GM12878 (cell line): Measurements from ENCODE around the gene TLE2. TPM values are rescaled to one million over a fixed set of nuclear protein-coding genes. Genes with fewer than 3 reads are reported as not detected.

Experiments used
- ATAC-seq: fragments of 200-7000 bp; cut with Tn5 transposase; 3 replicates; pipeline ENCODE4 v1.9.1; 2020; ENCODE audit warnings: mild to moderate bottlenecking, moderate library complexity
- BruUV-seq: library from RNA; stranded (reverse); fragments of 400-500 nt; replicated peaks from 2 replicates; lab custom pipeline; 2021; lab: Mats Ljungman, UMichigan
- CTCF ChIA-PET: fragments of 300-600 bp; sonication (Branson Sonifier 250); formaldehyde crosslinking; extraction: SDS; loops from one replicate; lab custom pipeline; 2021; ENCODE audit warnings: inconsistent platforms; lab: Yijun Ruan, JAX
- POLR2A ChIA-PET: fragments of 350-600 bp; formaldehyde crosslinking; extraction: SDS; loops from one replicate; lab custom pipeline; 2021; ENCODE audit warnings: inconsistent platforms; lab: Charles Lee
- RAD21 ChIA-PET: fragments of 300-600 bp; sonication (Branson Sonifier 250); formaldehyde crosslinking; loops from one replicate; lab custom pipeline; 2023; ENCODE audit warnings: antibody characterized with exemption; ENCODE audit not compliant: unreplicated experiment; lab: Charles Lee
- SMC1A ChIA-PET: fragments of 300-600 bp; sonication (Branson Sonifier 250); formaldehyde crosslinking; loops from one replicate; lab custom pipeline; 2023; ENCODE audit not compliant: unreplicated experiment, uncharacterized antibody; lab: Charles Lee
- DNase-seq: peaks from one replicate; pipeline ENCODE4 v3.0.0-alpha.2; 2011; ENCODE audit warnings: low read depth, low spot score
- FAIRE-seq: peaks from 3 replicates; lab custom pipeline; 2011; peaks lifted over from hg19 to GRCh38; lab: Jason Lieb, UNC
- H2AFZ ChIP-seq: 2 replicates; pipeline ENCODE4 v1.6.0; 2011; ENCODE audit warnings: low read depth, low read length, control low read depth; ENCODE audit not compliant: control insufficient read depth
- H3K27ac ChIP-seq: 2 replicates; pipeline ENCODE4 v1.5.1; 2011; ENCODE audit warnings: control low read depth; ENCODE audit not compliant: control insufficient read depth, insufficient read depth
- H3K27me3 ChIP-seq, 2 experiments: replicated peaks in 1 of 2; 2 replicates each; pipeline versions ENCODE4 v1.6.0 to v1.6.1; 2011; ENCODE audit warnings: low read length in 1 of 2; ENCODE audit not compliant: control insufficient read depth in 2 of 2, insufficient read depth in 2 of 2
- H3K36me3 ChIP-seq, 2 experiments: 2 replicates each; pipeline ENCODE4 v1.5.1; 2011; ENCODE audit warnings: low read length in 1 of 2; ENCODE audit not compliant: control insufficient read depth in 2 of 2, insufficient read depth in 2 of 2
- H3K4me1 ChIP-seq: 2 replicates; pipeline ENCODE4 v1.6.1; 2011; ENCODE audit warnings: mild to moderate bottlenecking, low read length, moderate library complexity, mixed read lengths; ENCODE audit not compliant: control insufficient read depth, insufficient read depth
- H3K4me2 ChIP-seq: 2 replicates; pipeline ENCODE4 v1.6.0; 2011; ENCODE audit warnings: control low read depth; ENCODE audit not compliant: control insufficient read depth, insufficient read depth
- H3K4me3 ChIP-seq: fragments of 200-600 bp; sonication (generic); 2 replicates; pipeline ENCODE4 v1.5.1; 2016
- H3K79me2 ChIP-seq: 2 replicates; pipeline ENCODE4 v1.6.0; 2011; ENCODE audit warnings: low read length; ENCODE audit not compliant: control insufficient read depth, insufficient read depth
- H3K9ac ChIP-seq: 2 replicates; pipeline ENCODE4 v1.8.0; 2011; ENCODE audit warnings: low read length, control low read depth, mixed read lengths; ENCODE audit not compliant: control insufficient read depth, insufficient read depth
- H3K9me3 ChIP-seq: replicated peaks from 3 replicates; pipeline ENCODE4 v1.5.1; 2011; ENCODE audit warnings: mild to moderate bottlenecking, low read length; ENCODE audit not compliant: control insufficient read depth, insufficient read depth
- H4K20me1 ChIP-seq: 2 replicates; pipeline ENCODE4 v1.6.0; 2011; ENCODE audit not compliant: control insufficient read depth, insufficient read depth
- BRCA1 ChIP-seq: IDR thresholded peaks from 2 replicates; pipeline ENCODE4 v1.6.1; 2011; ENCODE audit warnings: low read depth, low read length, improper control_type of control experiment
- EGR1 ChIP-seq, 2 experiments: IDR thresholded peaks; 1 replicate in 1 of 2; 2 replicates in 1 of 2; pipeline ENCODE4 v1.6.1; 2011 to 2012; ENCODE audit warnings: low read depth in 2 of 2, low read length in 2 of 2, borderline replicate concordance in 1 of 2, mild to moderate bottlenecking in 1 of 2, moderate library complexity in 1 of 2
- FOXM1 ChIP-seq: IDR thresholded peaks from 2 replicates; pipeline ENCODE4 v1.6.1; 2012; ENCODE audit warnings: low read depth, mild to moderate bottlenecking, inconsistent platforms, low read length, moderate library complexity
- GATAD2B ChIP-seq: fragments of 450-650 bp; conservative IDR thresholded peaks from 2 replicates; pipeline ENCODE4 v1.6.1; 2017; ENCODE audit warnings: low read depth, mild to moderate bottlenecking, moderate library complexity
- IKZF1 ChIP-seq: fragments of 450-650 bp; conservative IDR thresholded peaks from 2 replicates; pipeline ENCODE4 v1.6.1; 2017; ENCODE audit warnings: antibody characterized with exemption, mild to moderate bottlenecking
- KLF5 ChIP-seq: fragments of 450-650 bp; IDR thresholded peaks from 2 replicates; pipeline ENCODE4 v1.6.1; 2014; ENCODE audit warnings: mild to moderate bottlenecking; ENCODE audit not compliant: partially characterized antibody
- MEF2B ChIP-seq: fragments of 450-650 bp; IDR thresholded peaks from 2 replicates; pipeline ENCODE4 v1.6.1; 2018; ENCODE audit warnings: mild to moderate bottlenecking, moderate library complexity; ENCODE audit not compliant: partially characterized antibody, poor library complexity, severe bottlenecking
- NFIC ChIP-seq: IDR thresholded peaks from 2 replicates; pipeline ENCODE4 v1.6.1; 2012; ENCODE audit warnings: low read depth, mild to moderate bottlenecking, inconsistent platforms, low read length, moderate library complexity
- NR2C1 ChIP-seq: fragments of 450-650 bp; IDR thresholded peaks from 2 replicates; pipeline ENCODE4 v1.6.1; 2017; ENCODE audit warnings: antibody characterized with exemption, mild to moderate bottlenecking, moderate library complexity
- NR2C2 ChIP-seq: IDR thresholded peaks from 2 replicates; pipeline ENCODE4 v1.6.1; 2011; ENCODE audit warnings: borderline replicate concordance, low read depth; ENCODE audit not compliant: control insufficient read depth, insufficient read length
- POU2F2 ChIP-seq: IDR thresholded peaks from 3 replicates; pipeline ENCODE4 v1.6.1; 2011; ENCODE audit warnings: low read depth, mild to moderate bottlenecking, low read length, borderline replicate concordance
- SIN3A ChIP-seq: IDR thresholded peaks from 2 replicates; pipeline ENCODE4 v1.6.1; 2012; ENCODE audit warnings: low read depth, low read length, improper control_type of control experiment
- SUPT20H ChIP-seq: IDR thresholded peaks from 2 replicates; pipeline ENCODE4 v1.6.1; 2011; ENCODE audit warnings: low read depth, mild to moderate bottlenecking, low read length, moderate library complexity, borderline replicate concordance; ENCODE audit not compliant: control insufficient read depth
- TARDBP ChIP-seq: IDR thresholded peaks from 2 replicates; pipeline ENCODE4 v1.6.1; 2016; ENCODE audit warnings: borderline replicate concordance
- ZBTB40 ChIP-seq: fragments of 450-650 bp; IDR thresholded peaks from 2 replicates; pipeline ENCODE4 v1.6.1; 2016; ENCODE audit warnings: mild to moderate bottlenecking, moderate library complexity, borderline replicate concordance
- ZSCAN29 ChIP-seq: fragments of 450-650 bp; IDR thresholded peaks from 2 replicates; pipeline ENCODE4 v1.6.1; 2017; ENCODE audit warnings: mild to moderate bottlenecking, moderate library complexity
- WGBS: methylation state at CpG from one replicate; pipeline ENCODE4 v1.1.6; 2016; ENCODE audit warnings: low lambda C conversion rate; ENCODE audit not compliant: insufficient replicate concordance, insufficient coverage; ENCODE audit errors: missing lambda C conversion rate; 5-methylcytosine and 5-hydroxymethylcytosine counted together
- in situ Hi-C: fragments of 300-500 bp; cut with MboI; formaldehyde crosslinking; loops from 9 replicates; pipeline ENCODE4 v1.14.3; 2018; ENCODE audit warnings: mixed read lengths
- intact Hi-C: fragments of 100-400 bp; cut with micrococcal nuclease; formaldehyde crosslinking; loops from one replicate; pipeline ENCODE4 v1.14.2; 2022; ENCODE audit not compliant: unreplicated experiment
- polyA plus RNA-seq, 11 experiments: library from polyadenylated mRNA; depleted of rRNA in 4 of 11; unstranded in 6 of 11; stranded (reverse) in 5 of 11; fragments of >200 nt; fragmentation: Nextera tagmentation in 4 of 11; fragmentation: Illumina TruSeq in 1 of 11; extraction: Ambion mirVana in 4 of 11; extraction: Trizol in 1 of 11; gene quantifications; 1 replicate in 1 of 11; 2 replicates in 10 of 11; pipeline versions ENCODE4 v1.2.1 to v1.2.3, GENCODE V29; 2011 to 2016; ENCODE audit warnings: inconsistent platforms in 2 of 11, missing spikeins in 2 of 11, low read depth in 1 of 11
- total RNA-seq, 4 experiments: library from RNA; depleted of rRNA in 3 of 4; stranded (reverse); fragments of >200 nt in 3 of 4; fragmentation: Illumina TruSeq in 1 of 4; extraction: Trizol in 1 of 4; gene quantifications; 2 replicates each; pipeline versions ENCODE4 v1.2.1 to v1.2.3, GENCODE V29; 2013 to 2021
- TF ChIP-seq, protein P1 (sequence below): fragments of 450-650 bp; IDR thresholded peaks from 2 replicates; pipeline ENCODE4 v1.6.1; 2018; ENCODE audit warnings: borderline replicate concordance, mild to moderate bottlenecking; ENCODE audit not compliant: partially characterized antibody
- TF ChIP-seq, protein P2 (sequence below): IDR thresholded peaks from 2 replicates; pipeline ENCODE4 v1.6.1; 2012; ENCODE audit warnings: low read length, inconsistent platforms

TLE2 gene
- total and polyA plus RNA-seq, 10 of the 15 experiments (the other 5 are each of a cell fraction or from before 2014, with no cell fraction given): 0.05 to 0.21 (median 0.11) TPM; not detected in 5

DNA sequence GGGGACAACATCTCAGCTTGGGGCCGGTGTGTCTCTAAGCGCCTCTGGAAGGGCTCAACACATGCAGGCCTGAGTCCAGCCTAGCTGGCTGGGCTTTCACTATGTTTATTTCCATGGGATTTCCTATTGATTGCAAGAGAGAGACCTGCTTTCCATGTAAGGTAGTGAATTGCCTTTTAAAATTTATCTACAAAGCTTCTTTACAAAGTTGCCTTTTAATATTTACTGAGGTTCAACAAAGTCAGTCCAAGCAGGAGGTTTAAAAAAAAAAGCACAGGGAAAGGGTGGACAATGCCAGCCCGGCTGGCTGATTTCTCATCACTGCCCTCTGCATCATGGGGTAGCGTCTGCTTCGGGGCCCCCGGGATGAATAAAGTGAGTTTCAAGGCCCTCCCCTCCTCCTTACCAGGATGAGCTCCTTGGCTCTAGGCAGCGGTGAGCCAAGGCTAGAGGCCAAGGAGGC lies 15.8 kb downstream of the TLE2 start:
- ChIA-PET CTCF (interaction anchor here (0.6 kb wide), 1 partner anchor 69 kb away, joined by 3 read pairs; no protein-coding TSS in a partner anchor), SMC1A (no interaction called here), RAD21 (no interaction called here), POLR2A (no interaction called here)
- Histone ChIP-seq H3K9ac (no peak overlapping the region), H3K79me2 (no peaks in the 10 kb centered on the region), H3K4me2 (no peak overlapping the region), H3K9me3 (no peaks in the 10 kb centered on the region), H3K36me3 (no peaks in the 10 kb centered on the region), H3K4me3 (no peak overlapping the region), H3K4me1 (no peaks in the 10 kb centered on the region), H3K27ac (no peak overlapping the region), H4K20me1 (no peaks in the 10 kb centered on the region), H2AFZ (no peak overlapping the region), H3K27me3 (no peaks in the 10 kb centered on the region; a peak in 1 of 4 replicates)
- intact Hi-C loops: no loop called here
- ATAC-seq (no peak), DNase-seq (no peak), FAIRE-seq (no peak)
- in situ Hi-C loops: no loop called here
- WGBS: 68% methylated on average over 7 of the region's 7 CpGs
- no TSS peak for BruUV-seq
- TF ChIP-seq, protein P1, sequence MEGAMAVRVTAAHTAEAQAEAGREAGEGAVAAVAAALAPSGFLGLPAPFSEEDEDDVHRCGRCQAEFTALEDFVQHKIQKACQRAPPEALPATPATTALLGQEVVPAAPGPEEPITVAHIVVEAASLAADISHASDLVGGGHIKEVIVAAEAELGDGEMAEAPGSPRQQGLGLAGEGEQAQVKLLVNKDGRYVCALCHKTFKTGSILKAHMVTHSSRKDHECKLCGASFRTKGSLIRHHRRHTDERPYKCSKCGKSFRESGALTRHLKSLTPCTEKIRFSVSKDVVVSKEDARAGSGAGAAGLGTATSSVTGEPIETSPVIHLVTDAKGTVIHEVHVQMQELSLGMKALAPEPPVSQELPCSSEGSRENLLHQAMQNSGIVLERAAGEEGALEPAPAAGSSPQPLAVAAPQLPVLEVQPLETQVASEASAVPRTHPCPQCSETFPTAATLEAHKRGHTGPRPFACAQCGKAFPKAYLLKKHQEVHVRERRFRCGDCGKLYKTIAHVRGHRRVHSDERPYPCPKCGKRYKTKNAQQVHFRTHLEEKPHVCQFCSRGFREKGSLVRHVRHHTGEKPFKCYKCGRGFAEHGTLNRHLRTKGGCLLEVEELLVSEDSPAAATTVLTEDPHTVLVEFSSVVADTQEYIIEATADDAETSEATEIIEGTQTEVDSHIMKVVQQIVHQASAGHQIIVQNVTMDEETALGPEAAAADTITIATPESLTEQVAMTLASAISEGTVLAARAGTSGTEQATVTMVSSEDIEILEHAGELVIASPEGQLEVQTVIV: no peak
- TF ChIP-seq, protein P2, sequence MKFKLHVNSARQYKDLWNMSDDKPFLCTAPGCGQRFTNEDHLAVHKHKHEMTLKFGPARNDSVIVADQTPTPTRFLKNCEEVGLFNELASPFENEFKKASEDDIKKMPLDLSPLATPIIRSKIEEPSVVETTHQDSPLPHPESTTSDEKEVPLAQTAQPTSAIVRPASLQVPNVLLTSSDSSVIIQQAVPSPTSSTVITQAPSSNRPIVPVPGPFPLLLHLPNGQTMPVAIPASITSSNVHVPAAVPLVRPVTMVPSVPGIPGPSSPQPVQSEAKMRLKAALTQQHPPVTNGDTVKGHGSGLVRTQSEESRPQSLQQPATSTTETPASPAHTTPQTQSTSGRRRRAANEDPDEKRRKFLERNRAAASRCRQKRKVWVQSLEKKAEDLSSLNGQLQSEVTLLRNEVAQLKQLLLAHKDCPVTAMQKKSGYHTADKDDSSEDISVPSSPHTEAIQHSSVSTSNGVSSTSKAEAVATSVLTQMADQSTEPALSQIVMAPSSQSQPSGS: no peak
- TF ChIP-seq ZSCAN29 (no peak), ZBTB40 (no peak), MEF2B (no peak), IKZF1 (no peak), EGR1 (IDR thresholded peaks at IDR 0.05; ENCODE audit: borderline replicate concordance in 1 of 2, low read depth in 2 of 2, low read length in 2 of 2) (no peak), NFIC (no peak), FOXM1 (no peak), NR2C1 (no peak), NR2C2 (no peak), TARDBP (no peak), BRCA1 (no peak), SIN3A (no peak), SUPT20H (no peak), GATAD2B (no peak), POU2F2 (no peak), KLF5 (no peak)
